Measurements from ENCODE around the gene PSD2. TPM values are rescaled to one million over a fixed set of nuclear protein-coding genes. Genes with fewer than 3 reads are reported as not detected.

The PSD2 gene
- total RNA-seq (0.90 TPM), polyA plus RNA-seq (0.82 TPM)
- long read RNA-seq, donor 1, result 0 reads
- long read RNA-seq, donor 2, result 0 reads
- long read RNA-seq, donor 3, result 0 reads
- long read RNA-seq, donor 4, result 0 reads
- long read RNA-seq, donor 5, result 0 reads
- long read RNA-seq, donor 6, result 0 reads
- long read RNA-seq, donor 7, result 0 reads
- long read RNA-seq, donor 8, result 0 reads
- long read RNA-seq, donor 9, result 0 reads
- long read RNA-seq, donor 10, result 0 reads

GRCh38 chr5:139795074-139796001 is at the start of gene PSD2:
Gene PSD2 (plus strand): TSS chr5:139795808. CDS start chr5:139809441, 13,633 bp downstream.
- Histone ChIP-seq H3K36me3 (ENCODE audit: control insufficient read depth in 2 of 2, insufficient read depth in 2 of 2, low read length in 1 of 2) (no peaks in the 10 kb centered on the region), H3K9me3 (ENCODE audit: control insufficient read depth in 2 of 2, insufficient read depth in 1 of 2, low read length in 1 of 2) (no peaks in the 10 kb centered on the region), H3K27ac (ENCODE audit: low read depth in 1 of 2, low read length in 1 of 2) (no peak within 1 kb of the TSS), H3K27me3 (ENCODE audit: control insufficient read depth in 2 of 2, insufficient read depth in 1 of 2, low read length in 1 of 2) (peaks cover 52 to 98% of the 10 kb centered on the region in 2 donors), H3K4me3 (ENCODE audit: low read length in 2 of 2) (peak within 1 kb of the TSS in 1 of 2 donors; percentile 35), H3K4me1 (ENCODE audit: control insufficient read depth in 2 of 2, insufficient read depth in 2 of 2, low read length in 2 of 2) (peaks cover 0 to 3% of the 10 kb centered on the region in 2 donors)
- 6% methylated on average over 83 of the region's 83 CpGs for WGBS
- peak in 1 of 9 donors; percentile 8 for DNase-seq (ENCODE audit: low read depth in 6 of 9, low spot score in 9 of 9)

GRCh38 chr5:139746691-139747582 is 48.7 kb upstream of the PSD2 start:
- Histone ChIP-seq H3K9me3 (ENCODE audit: control insufficient read depth in 2 of 2, insufficient read depth in 1 of 2, low read length in 1 of 2) (peaks cover 0 to 6% of the 10 kb centered on the region in 2 donors), H3K27ac (ENCODE audit: low read depth in 1 of 2, low read length in 1 of 2) (peak overlapping the region; percentile 47), H3K4me1 (ENCODE audit: control insufficient read depth in 2 of 2, insufficient read depth in 2 of 2, low read length in 2 of 2) (peaks cover 5 to 41% of the 10 kb centered on the region in 2 donors), H3K27me3 (ENCODE audit: control insufficient read depth in 2 of 2, insufficient read depth in 1 of 2, low read length in 1 of 2) (peaks cover 5 to 56% of the 10 kb centered on the region in 2 donors), H3K36me3 (ENCODE audit: control insufficient read depth in 2 of 2, insufficient read depth in 2 of 2, low read length in 1 of 2) (no peaks in the 10 kb centered on the region), H3K4me3 (ENCODE audit: low read length in 2 of 2) (peak overlapping the region; percentile 29 to 42)
- WGBS, result 2% methylated on average over 44 of the region's 44 CpGs
- peak in 6 of 9 donors; percentile 41 to 83 (median 70) for DNase-seq (ENCODE audit: low read depth in 6 of 9, low spot score in 9 of 9)

GRCh38 chr5:139747583-139748504 is 47.8 kb upstream of the PSD2 start:
- DNase-seq (ENCODE audit: low read depth in 6 of 9, low spot score in 9 of 9), result peak in 3 of 9 donors; percentile 26 to 48 (median 37)

GRCh38 chr5:139748505-139748826 is 47.1 kb upstream of the PSD2 start:
- peaks cover 5 to 71% of the 10 kb centered on the region in 2 donors for H3K27me3 ChIP-seq (ENCODE audit: control insufficient read depth in 2 of 2, insufficient read depth in 1 of 2, low read length in 1 of 2)
- H3K36me3 ChIP-seq (ENCODE audit: control insufficient read depth in 2 of 2, insufficient read depth in 2 of 2, low read length in 1 of 2), result no peaks in the 10 kb centered on the region
- peaks cover 5 to 43% of the 10 kb centered on the region in 2 donors for H3K4me1 ChIP-seq (ENCODE audit: control insufficient read depth in 2 of 2, insufficient read depth in 2 of 2, low read length in 2 of 2)
- peaks cover 0 to 6% of the 10 kb centered on the region in 2 donors for H3K9me3 ChIP-seq (ENCODE audit: control insufficient read depth in 2 of 2, insufficient read depth in 1 of 2, low read length in 1 of 2)
- WGBS, result 18% methylated on average over 27 of the region's 27 CpGs
- no peak for DNase-seq (ENCODE audit: low read depth in 6 of 9, low spot score in 9 of 9)
- no peak overlapping the region for H3K27ac ChIP-seq (ENCODE audit: low read depth in 1 of 2, low read length in 1 of 2)
- no peak overlapping the region for H3K4me3 ChIP-seq (ENCODE audit: low read length in 2 of 2)

More at GRCh38 chr5:139747583-139748504, 47.8 kb upstream of the PSD2 start:
- Histone ChIP-seq H3K27me3 (ENCODE audit: control insufficient read depth in 2 of 2, insufficient read depth in 1 of 2, low read length in 1 of 2) (peaks cover 5 to 65% of the 10 kb centered on the region in 2 donors), H3K4me3 (ENCODE audit: low read length in 2 of 2) (peak overlapping the region; percentile 29 to 42), H3K36me3 (ENCODE audit: control insufficient read depth in 2 of 2, insufficient read depth in 2 of 2, low read length in 1 of 2) (no peaks in the 10 kb centered on the region), H3K4me1 (ENCODE audit: control insufficient read depth in 2 of 2, insufficient read depth in 2 of 2, low read length in 2 of 2) (peaks cover 5 to 41% of the 10 kb centered on the region in 2 donors), H3K9me3 (ENCODE audit: control insufficient read depth in 2 of 2, insufficient read depth in 1 of 2, low read length in 1 of 2) (peaks cover 0 to 6% of the 10 kb centered on the region in 2 donors), H3K27ac (ENCODE audit: low read depth in 1 of 2, low read length in 1 of 2) (peak overlapping the region in 1 of 2 donors; percentile 36)
- 3% methylated on average over 60 of the region's 60 CpGs for WGBS

GRCh38 chr5:139749242-139749641 is 46.4 kb upstream of the PSD2 start:
- H3K27ac ChIP-seq (ENCODE audit: low read depth in 1 of 2, low read length in 1 of 2), result no peak overlapping the region
- DNase-seq (ENCODE audit: low read depth in 6 of 9, low spot score in 9 of 9), result no peak
- H3K4me3 ChIP-seq (ENCODE audit: low read length in 2 of 2), result no peak overlapping the region
- peaks cover 0 to 6% of the 10 kb centered on the region in 2 donors for H3K9me3 ChIP-seq (ENCODE audit: control insufficient read depth in 2 of 2, insufficient read depth in 1 of 2, low read length in 1 of 2)
- peaks cover 5 to 79% of the 10 kb centered on the region in 2 donors for H3K27me3 ChIP-seq (ENCODE audit: control insufficient read depth in 2 of 2, insufficient read depth in 1 of 2, low read length in 1 of 2)
- 98% methylated on average over 2 of the region's 2 CpGs for WGBS
- H3K36me3 ChIP-seq (ENCODE audit: control insufficient read depth in 2 of 2, insufficient read depth in 2 of 2, low read length in 1 of 2), result no peaks in the 10 kb centered on the region
- H3K4me1 ChIP-seq (ENCODE audit: control insufficient read depth in 2 of 2, insufficient read depth in 2 of 2, low read length in 2 of 2), result peaks cover 5 to 43% of the 10 kb centered on the region in 2 donors

- Histone ChIP-seq H3K9me3 (ENCODE audit: control insufficient read depth in 2 of 2, insufficient read depth in 1 of 2, low read length in 1 of 2) (peaks cover 0 to 10% of the 10 kb centered on the region in 2 donors), H3K27ac (ENCODE audit: low read depth in 1 of 2, low read length in 1 of 2) (no peak overlapping the region), H3K36me3 (ENCODE audit: control insufficient read depth in 2 of 2, insufficient read depth in 2 of 2, low read length in 1 of 2) (no peaks in the 10 kb centered on the region), H3K4me3 (ENCODE audit: low read length in 2 of 2) (no peak overlapping the region), H3K4me1 (ENCODE audit: control insufficient read depth in 2 of 2, insufficient read depth in 2 of 2, low read length in 2 of 2) (peaks cover 5 to 45% of the 10 kb centered on the region in 2 donors), H3K27me3 (ENCODE audit: control insufficient read depth in 2 of 2, insufficient read depth in 1 of 2, low read length in 1 of 2) (peaks cover 17 to 93% of the 10 kb centered on the region in 2 donors)
- DNase-seq (ENCODE audit: low read depth in 6 of 9, low spot score in 9 of 9), result no peak
- WGBS, result 97% methylated on average over 1 of the region's 1 CpG
Observed at GRCh38 chr5:139751236-139751635, 44.4 kb upstream of the PSD2 start.

GRCh38 chr5:139752506-139753473 is 42.8 kb upstream of the PSD2 start:
- H3K27me3 ChIP-seq (ENCODE audit: control insufficient read depth in 2 of 2, insufficient read depth in 1 of 2, low read length in 1 of 2), result peaks cover 15 to 93% of the 10 kb centered on the region in 2 donors
- 61% methylated on average over 16 of the region's 16 CpGs for WGBS

More at GRCh38 chr5:139752506-139753473, 42.8 kb upstream of the PSD2 start:
- DNase-seq (ENCODE audit: low read depth in 6 of 9, low spot score in 9 of 9), result no peak
- Histone ChIP-seq H3K36me3 (ENCODE audit: control insufficient read depth in 2 of 2, insufficient read depth in 2 of 2, low read length in 1 of 2) (no peaks in the 10 kb centered on the region), H3K27ac (ENCODE audit: low read depth in 1 of 2, low read length in 1 of 2) (no peak overlapping the region), H3K4me1 (ENCODE audit: control insufficient read depth in 2 of 2, insufficient read depth in 2 of 2, low read length in 2 of 2) (peaks cover 5 to 32% of the 10 kb centered on the region in 2 donors), H3K4me3 (ENCODE audit: low read length in 2 of 2) (no peak overlapping the region), H3K9me3 (ENCODE audit: control insufficient read depth in 2 of 2, insufficient read depth in 1 of 2, low read length in 1 of 2) (peaks cover 0 to 7% of the 10 kb centered on the region in 2 donors)
